ENCODE results near the gene TBKBP1. TPM values are rescaled to one million over a fixed set of nuclear protein-coding genes. Genes with fewer than 3 reads are reported as not detected.
"Not testable (repeated sequence)": the region's sequence is repeated elsewhere in the genome, so short reads cannot be mapped to it uniquely, and the experiment has no call there.

TBKBP1 gene
- total RNA-seq, 1 donor from 2014 or later = 52.7 TPM

DNA sequence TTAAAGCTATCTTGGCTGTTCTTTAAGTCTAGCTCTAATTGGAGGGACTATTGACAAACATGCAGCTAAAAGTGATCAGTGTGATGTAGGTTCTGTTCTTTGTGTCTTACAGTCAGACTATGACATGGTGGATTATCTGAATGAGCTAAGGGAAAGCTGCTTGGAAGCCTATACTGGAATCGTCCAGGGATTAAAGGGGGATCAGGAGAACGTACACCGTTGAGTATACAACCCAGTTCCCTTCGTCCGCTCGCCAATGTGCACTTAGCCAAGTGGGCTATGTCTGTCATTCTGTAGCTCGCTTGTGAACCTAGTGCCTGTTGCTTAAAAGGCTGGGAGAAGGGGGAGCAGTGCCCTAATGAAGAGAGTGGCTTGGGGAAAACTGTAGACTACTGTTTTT is 15.8 kb upstream of the TBKBP1 start:
- H3K4me1 Mint-ChIP-seq = no peaks in the 10 kb centered on the region
- no peaks in the 10 kb centered on the region for H3K9me3 Mint-ChIP-seq
- no peak overlapping the region for H3K4me3 Mint-ChIP-seq
- no peak for DNase-seq (ENCODE audit: low spot score in 2 of 2, unreplicated experiment in 2 of 2)
- peaks cover 69% of the 10 kb centered on the region for H3K36me3 Mint-ChIP-seq
- H3K27ac Mint-ChIP-seq = no peak overlapping the region
- H3K27me3 Mint-ChIP-seq (ENCODE audit: low read depth) = no peaks in the 10 kb centered on the region
- TF ChIP-seq, protein P1, sequence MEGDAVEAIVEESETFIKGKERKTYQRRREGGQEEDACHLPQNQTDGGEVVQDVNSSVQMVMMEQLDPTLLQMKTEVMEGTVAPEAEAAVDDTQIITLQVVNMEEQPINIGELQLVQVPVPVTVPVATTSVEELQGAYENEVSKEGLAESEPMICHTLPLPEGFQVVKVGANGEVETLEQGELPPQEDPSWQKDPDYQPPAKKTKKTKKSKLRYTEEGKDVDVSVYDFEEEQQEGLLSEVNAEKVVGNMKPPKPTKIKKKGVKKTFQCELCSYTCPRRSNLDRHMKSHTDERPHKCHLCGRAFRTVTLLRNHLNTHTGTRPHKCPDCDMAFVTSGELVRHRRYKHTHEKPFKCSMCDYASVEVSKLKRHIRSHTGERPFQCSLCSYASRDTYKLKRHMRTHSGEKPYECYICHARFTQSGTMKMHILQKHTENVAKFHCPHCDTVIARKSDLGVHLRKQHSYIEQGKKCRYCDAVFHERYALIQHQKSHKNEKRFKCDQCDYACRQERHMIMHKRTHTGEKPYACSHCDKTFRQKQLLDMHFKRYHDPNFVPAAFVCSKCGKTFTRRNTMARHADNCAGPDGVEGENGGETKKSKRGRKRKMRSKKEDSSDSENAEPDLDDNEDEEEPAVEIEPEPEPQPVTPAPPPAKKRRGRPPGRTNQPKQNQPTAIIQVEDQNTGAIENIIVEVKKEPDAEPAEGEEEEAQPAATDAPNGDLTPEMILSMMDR (IDR thresholded peaks at IDR 0.05; ENCODE audit: unreplicated experiment) = no peak

DNA sequence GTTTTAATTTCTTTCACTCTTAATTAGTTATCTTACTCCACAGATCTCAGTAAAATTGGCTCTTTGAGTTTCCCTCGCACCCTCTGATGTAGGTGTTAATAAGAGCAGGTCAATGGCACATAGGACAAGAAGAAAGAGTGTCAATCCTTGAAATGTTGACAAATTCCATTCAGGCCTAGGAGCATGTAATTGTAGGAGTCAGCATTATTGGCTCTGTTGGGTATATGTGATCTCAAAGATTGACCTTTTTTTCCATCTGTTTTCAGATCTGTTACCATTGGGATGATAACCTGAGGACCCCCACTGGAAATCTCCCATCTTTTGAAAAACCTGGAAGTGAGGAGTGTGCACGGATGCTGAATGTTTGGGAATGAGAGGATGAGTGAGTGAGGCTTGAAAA is 11.8 kb upstream of the TBKBP1 start:
- TF ChIP-seq, protein P1 (IDR thresholded peaks at IDR 0.05; ENCODE audit: unreplicated experiment) = no peak
- no peak for DNase-seq (ENCODE audit: low spot score in 2 of 2, unreplicated experiment in 2 of 2)
- H3K4me3 Mint-ChIP-seq = no peak overlapping the region
- no peaks in the 10 kb centered on the region for H3K9me3 Mint-ChIP-seq
- peaks cover 55% of the 10 kb centered on the region for H3K36me3 Mint-ChIP-seq
- H3K27me3 Mint-ChIP-seq (ENCODE audit: low read depth) = no peaks in the 10 kb centered on the region
- no peaks in the 10 kb centered on the region for H3K4me1 Mint-ChIP-seq
- no peak overlapping the region for H3K27ac Mint-ChIP-seq

DNA sequence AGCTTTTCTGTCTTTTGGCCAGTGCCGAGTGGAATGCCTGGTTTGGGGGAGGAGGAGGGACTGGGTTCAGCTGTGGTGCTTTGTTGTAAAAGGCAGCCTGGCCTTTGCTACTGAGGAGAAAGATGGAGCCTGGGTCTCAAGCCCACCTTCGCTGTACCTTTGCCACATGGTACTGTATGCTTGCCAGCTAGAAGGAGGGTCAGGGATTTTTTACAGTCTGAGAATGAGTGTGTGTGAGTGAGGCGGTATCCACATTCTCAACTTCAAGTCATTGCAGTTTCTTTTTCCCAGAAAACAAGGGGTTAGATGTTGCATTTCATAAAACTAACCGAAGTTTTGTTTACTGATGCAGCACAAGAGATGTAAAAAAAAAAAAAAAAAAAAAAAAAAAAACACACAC is 11.2 kb upstream of the TBKBP1 start:
- not testable (repeated sequence) for DNase-seq (ENCODE audit: low spot score in 2 of 2, unreplicated experiment in 2 of 2); H3K4me1 Mint-ChIP-seq; H3K27ac Mint-ChIP-seq; H3K4me3 Mint-ChIP-seq; H3K27me3 Mint-ChIP-seq (ENCODE audit: low read depth); H3K9me3 Mint-ChIP-seq
- peaks cover 50% of the 10 kb centered on the region for H3K36me3 Mint-ChIP-seq

DNA sequence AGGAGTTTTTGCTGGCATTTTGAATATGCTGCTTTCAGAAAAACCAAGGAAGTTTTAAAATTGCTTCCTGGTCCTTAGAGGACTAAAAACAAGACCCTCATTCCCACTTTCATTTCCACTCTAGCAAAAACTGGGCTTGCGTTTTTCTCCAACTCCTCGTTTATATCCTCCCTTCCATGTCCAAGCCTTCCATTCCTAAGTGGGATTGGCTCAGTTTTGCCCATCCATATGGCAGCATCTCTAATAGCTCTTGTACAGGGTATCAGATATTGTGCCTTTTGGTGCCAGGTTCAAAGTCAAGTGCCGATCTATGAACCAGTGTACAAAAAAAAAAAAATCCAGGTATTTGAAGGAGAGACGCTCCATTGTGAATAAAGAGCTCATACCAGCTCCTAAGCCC is 9.9 kb upstream of the TBKBP1 start:
- Mint-ChIP-seq H3K9me3 (no peaks in the 10 kb centered on the region), H3K27me3 (ENCODE audit: low read depth) (no peaks in the 10 kb centered on the region), H3K36me3 (peaks cover 42% of the 10 kb centered on the region), H3K27ac (peak overlapping the region; percentile 56), H3K4me1 (no peaks in the 10 kb centered on the region), H3K4me3 (no peak overlapping the region)
- TF ChIP-seq, protein P1 (IDR thresholded peaks at IDR 0.05; ENCODE audit: unreplicated experiment) = no peak
- no peak for DNase-seq (ENCODE audit: low spot score in 2 of 2, unreplicated experiment in 2 of 2)

DNA sequence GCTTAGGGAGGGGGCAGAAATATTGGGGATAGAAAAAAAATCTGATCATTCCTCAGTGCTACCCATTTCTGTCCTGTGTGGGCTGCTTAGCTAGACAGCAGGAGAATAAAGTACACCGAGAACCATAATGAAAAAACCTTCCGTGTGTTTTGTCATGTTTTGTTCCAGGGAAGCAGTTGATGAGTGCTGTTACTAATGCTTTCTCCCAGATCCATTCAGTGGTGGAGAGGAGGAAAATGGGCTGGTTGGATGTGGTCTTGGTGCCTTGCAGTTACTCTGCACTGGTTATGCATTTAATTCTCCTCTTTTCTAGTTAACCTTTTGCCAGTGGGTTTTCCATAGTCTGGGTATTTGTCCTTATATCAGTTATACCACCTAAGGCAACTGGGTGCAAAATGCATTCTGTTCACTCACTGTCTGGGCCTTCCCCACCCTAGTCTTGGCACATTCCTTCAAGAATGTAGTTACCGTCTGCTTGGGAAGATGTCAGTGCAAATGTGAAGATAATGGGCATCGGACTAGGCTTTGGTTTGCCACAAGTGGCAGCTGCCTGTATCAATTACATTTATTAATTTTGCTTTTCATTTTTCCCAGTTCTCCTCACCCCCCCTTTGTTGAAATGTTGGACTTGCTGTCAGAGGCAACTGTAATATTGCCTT is 9.3 kb upstream of the TBKBP1 start:
- TF ChIP-seq, protein P1 (IDR thresholded peaks at IDR 0.05; ENCODE audit: unreplicated experiment) = no peak
- peak overlapping the region; percentile 56 for H3K27ac Mint-ChIP-seq
- peaks cover 42% of the 10 kb centered on the region for H3K36me3 Mint-ChIP-seq
- no peak overlapping the region for H3K4me3 Mint-ChIP-seq
- no peaks in the 10 kb centered on the region for H3K9me3 Mint-ChIP-seq
- H3K4me1 Mint-ChIP-seq = no peaks in the 10 kb centered on the region
- DNase-seq (ENCODE audit: low spot score in 2 of 2, unreplicated experiment in 2 of 2) = no peak
- no peaks in the 10 kb centered on the region for H3K27me3 Mint-ChIP-seq (ENCODE audit: low read depth)

DNA sequence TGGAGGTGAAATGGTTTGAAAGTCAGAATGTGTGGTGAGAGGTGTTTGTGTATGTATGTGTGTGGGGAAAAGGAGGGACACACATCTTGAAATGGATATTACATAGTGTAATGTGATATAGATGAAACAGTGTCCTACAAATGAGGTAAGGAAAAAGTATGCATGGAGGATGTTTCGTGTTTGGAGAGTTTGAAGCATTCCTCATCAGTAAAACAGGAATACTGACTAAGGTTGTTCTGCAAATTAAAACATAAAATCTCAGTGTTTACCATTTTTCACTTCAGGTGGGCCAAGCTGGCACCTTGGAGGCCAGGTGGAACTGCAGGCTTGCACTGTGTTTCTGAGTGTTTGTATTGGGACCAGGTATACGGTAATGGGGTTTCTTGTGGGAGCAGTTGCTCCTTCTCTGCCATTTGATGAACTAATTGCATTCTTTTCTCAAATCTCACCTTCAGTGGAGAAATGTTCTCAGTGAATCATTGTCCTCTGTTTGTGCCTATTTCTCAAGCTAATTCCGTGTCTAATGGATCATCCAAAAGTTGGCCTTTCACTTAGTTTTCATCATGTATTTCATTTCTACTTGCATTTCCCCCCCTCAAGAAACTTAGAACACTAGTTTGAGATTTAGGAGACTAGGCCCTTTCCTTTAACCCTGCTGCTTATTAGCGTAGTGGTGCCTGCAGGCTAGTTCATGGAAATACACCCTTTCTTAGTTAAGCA is 8.2 kb upstream of the TBKBP1 start:
- TF ChIP-seq, protein P1 (IDR thresholded peaks at IDR 0.05; ENCODE audit: unreplicated experiment) = no peak
- Mint-ChIP-seq H3K27me3 (ENCODE audit: low read depth) (no peaks in the 10 kb centered on the region), H3K4me3 (no peak overlapping the region), H3K9me3 (no peaks in the 10 kb centered on the region), H3K27ac (no peak overlapping the region), H3K36me3 (peaks cover 32% of the 10 kb centered on the region), H3K4me1 (no peaks in the 10 kb centered on the region)
- no peak for DNase-seq (ENCODE audit: low spot score in 2 of 2, unreplicated experiment in 2 of 2)
